HG03521 (cell line): ENCODE measurements around the gene USP54.
"Not testable (repeated sequence)": the region's sequence is repeated elsewhere in the genome, so short reads cannot be mapped to it uniquely, and the experiment has no call there.

Source experiments
- ATAC-seq: cut with Tn5 transposase; IDR thresholded peaks from one replicate; pipeline ENCODE4 v1.9.1; 2021; ENCODE audit warnings: mild to moderate bottlenecking, moderate library complexity; ENCODE audit not compliant: unreplicated experiment

USP54 gene, protein sequence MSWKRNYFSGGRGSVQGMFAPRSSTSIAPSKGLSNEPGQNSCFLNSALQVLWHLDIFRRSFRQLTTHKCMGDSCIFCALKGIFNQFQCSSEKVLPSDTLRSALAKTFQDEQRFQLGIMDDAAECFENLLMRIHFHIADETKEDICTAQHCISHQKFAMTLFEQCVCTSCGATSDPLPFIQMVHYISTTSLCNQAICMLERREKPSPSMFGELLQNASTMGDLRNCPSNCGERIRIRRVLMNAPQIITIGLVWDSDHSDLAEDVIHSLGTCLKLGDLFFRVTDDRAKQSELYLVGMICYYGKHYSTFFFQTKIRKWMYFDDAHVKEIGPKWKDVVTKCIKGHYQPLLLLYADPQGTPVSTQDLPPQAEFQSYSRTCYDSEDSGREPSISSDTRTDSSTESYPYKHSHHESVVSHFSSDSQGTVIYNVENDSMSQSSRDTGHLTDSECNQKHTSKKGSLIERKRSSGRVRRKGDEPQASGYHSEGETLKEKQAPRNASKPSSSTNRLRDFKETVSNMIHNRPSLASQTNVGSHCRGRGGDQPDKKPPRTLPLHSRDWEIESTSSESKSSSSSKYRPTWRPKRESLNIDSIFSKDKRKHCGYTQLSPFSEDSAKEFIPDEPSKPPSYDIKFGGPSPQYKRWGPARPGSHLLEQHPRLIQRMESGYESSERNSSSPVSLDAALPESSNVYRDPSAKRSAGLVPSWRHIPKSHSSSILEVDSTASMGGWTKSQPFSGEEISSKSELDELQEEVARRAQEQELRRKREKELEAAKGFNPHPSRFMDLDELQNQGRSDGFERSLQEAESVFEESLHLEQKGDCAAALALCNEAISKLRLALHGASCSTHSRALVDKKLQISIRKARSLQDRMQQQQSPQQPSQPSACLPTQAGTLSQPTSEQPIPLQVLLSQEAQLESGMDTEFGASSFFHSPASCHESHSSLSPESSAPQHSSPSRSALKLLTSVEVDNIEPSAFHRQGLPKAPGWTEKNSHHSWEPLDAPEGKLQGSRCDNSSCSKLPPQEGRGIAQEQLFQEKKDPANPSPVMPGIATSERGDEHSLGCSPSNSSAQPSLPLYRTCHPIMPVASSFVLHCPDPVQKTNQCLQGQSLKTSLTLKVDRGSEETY (N-terminal part only)

GRCh38 chr10:73590881-73591799, at the start of gene USP54:
TSS of gene USP54 (minus strand) at chr10:73591342. CDS start at chr10:73575658, 15,684 bp downstream.
- no peak for ATAC-seq

DNA sequence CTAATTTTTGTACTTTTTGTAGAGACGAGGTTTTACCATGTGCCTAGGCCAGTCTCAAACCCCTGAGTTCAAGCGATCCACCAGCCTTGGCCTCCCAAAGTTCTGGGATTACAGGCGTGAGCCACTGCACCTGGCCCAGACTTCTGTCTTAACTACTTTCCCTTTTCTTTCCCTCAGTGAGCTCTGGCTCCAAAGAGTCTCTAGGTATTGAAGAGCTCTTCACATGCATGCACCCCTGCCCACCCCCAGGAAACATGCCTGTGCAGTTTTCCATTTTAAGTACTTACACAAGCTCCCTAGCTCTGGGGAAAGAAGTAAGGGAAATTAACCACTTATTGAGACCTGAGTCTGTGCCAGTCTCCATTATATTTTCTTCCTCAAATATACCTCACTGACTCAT, 48.1 kb upstream of the USP54 start:
- ATAC-seq = no peak

DNA sequence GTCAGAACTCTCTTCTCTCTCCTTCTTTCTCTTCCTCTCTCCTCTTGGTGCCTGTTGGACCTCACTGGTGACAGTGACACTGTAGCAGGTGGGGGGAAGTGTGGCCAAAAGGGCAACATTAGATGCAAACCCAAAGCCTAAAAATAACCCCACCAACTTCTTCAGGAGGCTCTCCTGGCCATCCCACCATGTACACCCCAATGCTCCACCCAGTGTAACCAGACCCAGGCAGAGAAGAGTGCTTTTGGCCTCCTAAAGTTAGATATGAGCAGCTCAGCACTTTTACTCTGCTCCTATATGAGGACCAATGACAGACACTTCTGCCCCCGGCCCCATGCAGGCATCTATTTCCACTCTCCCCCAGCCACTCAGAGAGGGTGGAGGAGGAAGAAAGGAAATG, 44.6 kb upstream of the USP54 start:
- ATAC-seq = no peak

DNA sequence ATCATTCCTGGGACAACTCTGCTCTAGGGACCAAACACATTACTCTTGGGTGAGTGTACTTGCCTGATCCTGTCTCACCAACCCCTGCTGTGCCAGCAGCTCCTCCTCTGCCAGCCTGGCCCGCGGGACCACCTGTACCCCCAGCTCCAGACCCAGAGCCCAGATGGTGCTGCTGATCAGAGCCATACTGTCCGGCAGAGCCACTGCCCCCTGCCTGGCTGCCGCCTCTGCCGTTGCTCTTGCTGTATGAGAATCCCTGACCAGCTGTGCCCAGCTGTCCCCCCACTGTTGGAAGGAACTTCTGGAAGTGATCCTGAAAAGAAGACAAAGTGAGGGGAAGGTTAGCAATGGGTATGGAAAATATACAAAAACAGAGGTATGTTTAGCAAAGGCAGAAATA, 43.3 kb upstream of the USP54 start:
- no peak for ATAC-seq

DNA sequence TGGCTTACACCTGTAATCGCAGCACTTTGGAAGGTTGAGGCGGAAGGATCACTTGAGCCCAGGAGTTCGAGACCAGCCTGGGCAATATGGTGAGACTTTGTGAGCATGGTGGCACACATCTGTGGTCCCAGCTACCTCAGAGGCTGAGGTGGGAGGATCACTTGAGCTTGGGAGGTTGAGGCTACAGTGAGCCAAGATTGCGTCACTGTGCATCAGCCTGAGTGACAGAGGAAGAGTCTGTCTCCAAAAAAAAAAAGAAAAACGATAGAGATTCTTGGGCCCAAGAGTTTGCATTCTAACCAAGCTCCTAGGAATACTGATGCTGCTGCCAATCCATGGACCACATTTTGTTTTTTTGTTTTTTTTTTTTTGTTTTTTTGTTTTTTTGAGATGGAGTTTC, 38.0 kb upstream of the USP54 start:
- ATAC-seq = no peak

- ATAC-seq = no peak
These were observed 37.3 kb upstream of the USP54 start for GRCh38 chr10:73628405-73628804.

DNA sequence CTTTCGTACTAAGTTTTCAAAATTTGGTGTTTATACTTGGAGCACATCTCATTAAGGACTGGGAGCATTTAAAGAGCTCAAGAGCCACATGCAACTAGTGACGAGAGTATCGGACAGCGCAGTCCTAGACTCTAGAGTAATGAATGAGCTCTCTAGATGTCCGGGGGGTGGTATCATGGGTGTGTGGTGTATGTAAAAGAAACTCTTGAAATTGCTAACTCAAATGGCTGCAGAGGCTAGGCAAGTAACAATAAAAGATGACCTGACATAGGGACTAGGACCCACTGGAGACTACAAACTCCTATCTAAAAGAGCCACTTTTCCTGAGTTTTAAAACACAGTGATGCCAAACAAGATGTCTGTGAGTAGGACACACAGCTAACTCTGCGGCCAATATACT, 36.2 kb upstream of the USP54 start:
- ATAC-seq = no peak

- peak; percentile 98 for ATAC-seq
These were observed 35.0 kb upstream of the USP54 start for GRCh38 chr10:73625884-73626752.

DNA sequence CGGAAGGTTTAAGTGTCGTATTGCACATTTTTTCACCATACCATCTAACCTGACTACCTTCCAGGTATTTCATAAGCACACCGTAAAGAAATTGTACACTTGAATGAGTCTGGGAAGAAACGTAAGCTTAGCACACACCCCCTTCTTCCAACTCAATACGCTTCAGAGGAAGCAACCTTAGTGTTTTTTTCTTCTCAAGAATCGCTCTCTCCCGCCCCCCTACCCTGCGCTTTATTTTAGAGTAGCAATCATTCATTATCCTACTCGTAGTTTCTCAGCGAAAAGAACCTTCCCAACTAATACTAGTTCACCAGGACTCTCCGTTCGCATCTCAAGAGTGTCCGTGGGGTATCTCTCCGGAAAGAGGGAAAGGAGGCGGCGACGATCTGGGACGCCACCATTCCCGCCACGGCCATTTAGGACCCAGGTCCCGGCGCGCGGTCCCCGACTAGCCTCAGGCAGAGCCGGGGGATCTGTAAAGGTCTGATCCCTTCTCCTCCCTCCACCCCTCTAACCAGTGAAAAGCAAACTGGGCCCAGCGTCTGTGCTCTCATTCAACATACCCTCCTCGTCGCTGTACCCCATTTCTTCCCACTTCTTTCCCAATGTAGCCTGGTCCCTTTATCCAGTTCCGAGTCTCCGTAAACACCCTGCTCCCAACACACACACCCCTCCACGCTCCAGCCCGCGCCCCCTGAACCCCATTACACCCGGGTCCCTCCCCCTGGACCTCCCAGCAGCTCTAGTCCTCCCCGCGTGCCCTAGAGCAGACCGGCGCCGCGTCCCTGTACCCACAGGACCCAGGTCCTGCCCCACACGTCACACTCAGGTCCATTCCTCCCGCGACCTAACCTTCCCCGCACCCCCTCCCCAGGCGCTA, 34.1 kb upstream of the USP54 start:
- peak; percentile 46 for ATAC-seq

GRCh38 chr10:73623056-73623455, 31.9 kb upstream of the USP54 start:
- ATAC-seq = no peak

DNA sequence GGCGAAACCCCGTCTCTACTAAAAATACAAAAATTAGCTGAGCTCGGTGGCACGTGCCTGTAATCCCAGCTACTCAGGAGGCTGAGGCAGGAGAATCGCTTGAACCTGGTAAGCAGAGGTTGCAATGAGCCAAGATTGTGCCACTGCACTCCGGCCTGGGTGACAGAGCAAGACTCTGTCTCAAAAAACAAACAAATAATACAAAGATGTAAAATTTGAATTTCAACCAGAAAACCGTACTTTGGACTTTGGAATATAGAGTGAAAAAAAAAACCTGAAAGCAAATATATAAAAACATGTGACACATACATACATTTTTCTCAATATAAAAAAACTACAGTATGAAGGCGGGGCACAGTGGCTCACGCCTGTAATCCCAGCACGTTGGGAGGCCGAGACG, 29.8 kb upstream of the USP54 start:
- not testable (repeated sequence) for ATAC-seq

DNA sequence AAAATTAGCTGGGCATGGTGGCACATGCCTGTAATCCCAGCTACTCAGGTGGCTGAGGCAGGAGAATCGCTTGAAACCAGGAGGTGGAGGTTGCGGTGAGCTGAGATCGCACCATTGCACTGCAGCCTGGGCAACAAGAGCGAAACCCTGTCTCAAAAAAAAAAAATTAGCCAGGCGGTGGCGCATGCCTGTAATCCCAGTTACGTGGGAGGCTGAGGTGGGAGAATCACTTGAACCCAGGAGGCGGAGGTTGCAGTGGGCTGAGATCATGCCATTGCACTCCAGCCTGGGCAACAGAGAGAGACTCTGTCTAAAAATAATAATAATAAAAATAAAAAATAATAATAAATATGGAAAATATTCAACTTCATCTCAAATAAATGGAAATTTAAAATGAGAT, 26.0 kb upstream of the USP54 start:
- not testable (repeated sequence) for ATAC-seq

GRCh38 chr10:73614720-73615119, 23.6 kb upstream of the USP54 start:
- ATAC-seq = no peak

DNA sequence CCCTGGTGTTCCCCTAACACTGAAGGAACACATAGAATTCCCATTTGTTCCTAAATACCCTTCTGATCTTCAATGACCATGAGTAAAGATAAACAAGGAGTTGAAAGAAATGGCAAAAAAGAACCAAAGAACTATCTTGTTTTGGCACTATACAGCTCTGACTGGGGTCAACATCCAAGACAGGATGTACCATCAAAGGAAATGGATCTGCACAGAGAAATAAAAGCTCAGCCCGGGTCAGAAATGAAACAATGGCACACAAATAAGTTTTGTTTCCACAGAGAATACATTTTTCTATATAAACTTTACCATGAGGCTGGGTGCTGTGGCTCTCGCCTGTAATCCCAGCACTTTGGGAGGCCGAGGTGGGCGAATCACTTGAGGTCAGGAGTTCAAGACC, 18.0 kb upstream of the USP54 start:
- no peak for ATAC-seq

DNA sequence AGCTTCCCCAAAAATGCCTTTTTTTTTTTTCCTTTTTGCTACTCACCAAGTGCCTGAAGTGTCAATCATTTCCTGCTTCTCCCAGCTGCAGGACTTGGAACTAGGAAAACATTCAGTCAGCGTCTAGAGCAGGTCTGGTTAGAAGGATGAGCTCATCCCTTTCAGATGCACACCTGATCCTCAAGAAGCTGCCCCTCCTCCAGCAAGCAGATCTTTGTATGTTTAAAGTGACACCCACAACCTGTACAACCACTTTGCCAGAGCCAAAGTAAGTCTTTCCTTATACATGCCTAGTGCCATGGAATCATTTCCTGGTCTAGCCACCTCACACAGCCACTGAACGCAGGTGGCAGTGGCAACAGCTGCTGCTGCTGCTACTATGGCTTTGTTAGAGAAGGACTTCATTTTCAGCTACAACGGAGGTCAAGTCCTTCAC, 10.4 kb upstream of the USP54 start:
- ATAC-seq = no peak

GRCh38 chr10:73597346-73597745, 6.2 kb upstream of the USP54 start:
- ATAC-seq = no peak

DNA sequence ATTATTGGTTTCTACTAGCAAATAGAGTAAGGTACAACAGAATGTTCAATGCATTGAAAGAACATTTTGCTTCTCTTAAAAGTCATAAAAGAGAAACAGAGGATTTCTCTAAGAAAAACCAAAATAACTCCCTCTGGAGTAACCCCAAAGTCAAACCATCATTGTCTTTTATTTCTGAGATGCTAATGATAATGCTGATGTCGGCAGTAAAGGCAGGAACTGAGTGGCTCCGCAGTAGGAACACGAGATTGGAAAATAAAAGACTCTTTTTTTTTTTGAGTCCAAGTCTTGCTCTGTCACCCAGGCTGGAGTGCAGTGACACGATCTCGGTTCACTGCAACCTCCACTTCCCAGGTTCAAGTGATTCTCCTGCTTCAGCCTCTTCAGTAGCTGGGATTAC, 2.7 kb upstream of the USP54 start:
- ATAC-seq = no peak

DNA sequence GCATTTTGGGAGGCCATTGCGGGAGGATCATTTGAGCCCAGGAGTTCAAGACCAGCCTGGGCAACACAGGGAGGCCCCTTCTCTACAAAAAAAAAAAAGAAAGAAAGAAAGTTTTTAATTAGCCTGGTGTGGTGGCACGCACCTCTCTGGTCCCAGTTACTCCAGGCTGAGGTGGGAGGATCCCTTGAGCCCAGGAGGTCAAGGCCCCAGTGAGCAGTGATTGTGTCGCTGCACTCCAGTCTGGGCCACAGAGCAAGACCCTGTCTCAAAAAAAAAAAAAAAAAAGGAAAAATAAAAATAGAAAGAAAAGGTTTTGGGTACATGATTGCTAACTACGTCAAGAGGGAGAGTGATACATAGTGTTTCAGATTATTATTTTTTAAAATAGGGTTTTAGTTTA, 2.0 kb upstream of the USP54 start:
- ATAC-seq = no peak
